Breast epithelium (tissue), 3 donors: ENCODE results near the gene ASCL1.

Experiments
- POLR2A ChIP-seq: fragments of 450-650 bp; IDR thresholded peaks from one replicate; pipeline ENCODE4 v1.6.1; 2016; ENCODE audit warnings: antibody characterized with exemption, mild to moderate bottlenecking, moderate library complexity
- TF ChIP-seq, protein P1 (sequence below), 3 donors: fragments of 450-650 bp; IDR thresholded peaks; one replicate each; pipeline ENCODE4 v1.5.1; 2016 to 2017; ENCODE audit warnings: antibody characterized with exemption in 3 of 3, mild to moderate bottlenecking in 3 of 3, moderate library complexity in 3 of 3

DNA sequence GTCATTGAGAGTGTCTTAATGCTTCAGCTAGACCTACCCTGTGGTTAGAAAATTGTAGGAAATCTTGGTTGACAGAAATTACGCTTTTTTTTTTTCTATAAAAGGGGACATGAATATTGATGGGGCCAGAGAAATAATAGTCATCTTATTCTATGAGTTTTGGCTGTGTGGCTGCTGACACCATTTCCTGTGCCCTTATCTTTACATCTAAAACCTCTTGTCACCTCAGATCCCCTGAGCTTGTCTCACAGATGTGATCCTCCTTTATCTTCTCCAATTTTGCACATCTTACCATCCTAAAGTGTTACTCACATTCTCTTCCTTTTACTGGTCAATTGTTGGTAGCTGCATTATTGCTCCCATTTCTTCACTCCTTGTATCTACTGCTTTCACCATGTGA is 36.1 kb downstream of the ASCL1 start:
- TF ChIP-seq, protein P1, sequence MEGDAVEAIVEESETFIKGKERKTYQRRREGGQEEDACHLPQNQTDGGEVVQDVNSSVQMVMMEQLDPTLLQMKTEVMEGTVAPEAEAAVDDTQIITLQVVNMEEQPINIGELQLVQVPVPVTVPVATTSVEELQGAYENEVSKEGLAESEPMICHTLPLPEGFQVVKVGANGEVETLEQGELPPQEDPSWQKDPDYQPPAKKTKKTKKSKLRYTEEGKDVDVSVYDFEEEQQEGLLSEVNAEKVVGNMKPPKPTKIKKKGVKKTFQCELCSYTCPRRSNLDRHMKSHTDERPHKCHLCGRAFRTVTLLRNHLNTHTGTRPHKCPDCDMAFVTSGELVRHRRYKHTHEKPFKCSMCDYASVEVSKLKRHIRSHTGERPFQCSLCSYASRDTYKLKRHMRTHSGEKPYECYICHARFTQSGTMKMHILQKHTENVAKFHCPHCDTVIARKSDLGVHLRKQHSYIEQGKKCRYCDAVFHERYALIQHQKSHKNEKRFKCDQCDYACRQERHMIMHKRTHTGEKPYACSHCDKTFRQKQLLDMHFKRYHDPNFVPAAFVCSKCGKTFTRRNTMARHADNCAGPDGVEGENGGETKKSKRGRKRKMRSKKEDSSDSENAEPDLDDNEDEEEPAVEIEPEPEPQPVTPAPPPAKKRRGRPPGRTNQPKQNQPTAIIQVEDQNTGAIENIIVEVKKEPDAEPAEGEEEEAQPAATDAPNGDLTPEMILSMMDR (IDR thresholded peaks at IDR 0.05), result no peak
- TF ChIP-seq POLR2A, result no peak
